C4-2B (cell line): ENCODE results near the gene LRRC42.
"Not testable (repeated sequence)": the region's sequence is repeated elsewhere in the genome, so short reads cannot be mapped to it uniquely, and the experiment has no call there.

Experiments
- H3K27ac ChIP-seq: fragments of 450-650 bp; 2 replicates; pipeline ENCODE4 v1.5.1; 2017
- ZFX ChIP-seq: fragments of 450-650 bp; IDR thresholded peaks from 2 replicates; pipeline ENCODE4 v1.6.1; 2017
- TF ChIP-seq, protein P1 (sequence below): fragments of 450-650 bp; conservative IDR thresholded peaks from 2 replicates; pipeline ENCODE4 v1.5.1; 2017; ENCODE audit warnings: mild to moderate bottlenecking

The LRRC42 gene

GRCh38 chr1:54001591-54001990 lies 55.4 kb downstream of the LRRC42 start:
- H3K27ac ChIP-seq = peak overlapping the region; percentile 62
- TF ChIP-seq, protein P1, sequence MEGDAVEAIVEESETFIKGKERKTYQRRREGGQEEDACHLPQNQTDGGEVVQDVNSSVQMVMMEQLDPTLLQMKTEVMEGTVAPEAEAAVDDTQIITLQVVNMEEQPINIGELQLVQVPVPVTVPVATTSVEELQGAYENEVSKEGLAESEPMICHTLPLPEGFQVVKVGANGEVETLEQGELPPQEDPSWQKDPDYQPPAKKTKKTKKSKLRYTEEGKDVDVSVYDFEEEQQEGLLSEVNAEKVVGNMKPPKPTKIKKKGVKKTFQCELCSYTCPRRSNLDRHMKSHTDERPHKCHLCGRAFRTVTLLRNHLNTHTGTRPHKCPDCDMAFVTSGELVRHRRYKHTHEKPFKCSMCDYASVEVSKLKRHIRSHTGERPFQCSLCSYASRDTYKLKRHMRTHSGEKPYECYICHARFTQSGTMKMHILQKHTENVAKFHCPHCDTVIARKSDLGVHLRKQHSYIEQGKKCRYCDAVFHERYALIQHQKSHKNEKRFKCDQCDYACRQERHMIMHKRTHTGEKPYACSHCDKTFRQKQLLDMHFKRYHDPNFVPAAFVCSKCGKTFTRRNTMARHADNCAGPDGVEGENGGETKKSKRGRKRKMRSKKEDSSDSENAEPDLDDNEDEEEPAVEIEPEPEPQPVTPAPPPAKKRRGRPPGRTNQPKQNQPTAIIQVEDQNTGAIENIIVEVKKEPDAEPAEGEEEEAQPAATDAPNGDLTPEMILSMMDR = no peak
- TF ChIP-seq ZFX = no peak

GRCh38 chr1:54002544-54003248 lies 56.5 kb downstream of the LRRC42 start:
- TF ChIP-seq, protein P1 = no peak
- TF ChIP-seq ZFX = no peak
- H3K27ac ChIP-seq = peak overlapping the region; percentile 62

DNA sequence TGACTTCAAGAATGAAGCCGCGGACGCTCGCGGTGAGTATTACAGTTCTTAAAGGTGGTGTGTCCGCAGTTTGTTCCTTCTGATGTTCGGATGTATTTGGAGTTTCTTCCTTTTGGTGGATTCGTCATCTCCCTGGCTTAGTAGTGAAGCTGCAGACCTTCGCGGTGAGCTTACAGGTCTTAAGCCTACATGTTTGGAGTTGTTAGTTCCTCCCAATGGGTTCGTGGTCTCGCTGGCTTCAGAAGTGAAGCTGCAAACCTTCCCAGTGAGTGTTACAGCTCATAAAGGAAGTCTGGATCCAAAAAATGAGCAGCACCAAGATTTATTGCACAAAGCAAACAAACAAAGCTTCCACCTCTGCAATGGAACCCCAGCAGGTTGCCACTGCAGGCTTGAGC lies 57.1 kb downstream of the LRRC42 start:
- H3K27ac ChIP-seq = no peak overlapping the region
- TF ChIP-seq, protein P1 = no peak
- no peak for TF ChIP-seq ZFX

DNA sequence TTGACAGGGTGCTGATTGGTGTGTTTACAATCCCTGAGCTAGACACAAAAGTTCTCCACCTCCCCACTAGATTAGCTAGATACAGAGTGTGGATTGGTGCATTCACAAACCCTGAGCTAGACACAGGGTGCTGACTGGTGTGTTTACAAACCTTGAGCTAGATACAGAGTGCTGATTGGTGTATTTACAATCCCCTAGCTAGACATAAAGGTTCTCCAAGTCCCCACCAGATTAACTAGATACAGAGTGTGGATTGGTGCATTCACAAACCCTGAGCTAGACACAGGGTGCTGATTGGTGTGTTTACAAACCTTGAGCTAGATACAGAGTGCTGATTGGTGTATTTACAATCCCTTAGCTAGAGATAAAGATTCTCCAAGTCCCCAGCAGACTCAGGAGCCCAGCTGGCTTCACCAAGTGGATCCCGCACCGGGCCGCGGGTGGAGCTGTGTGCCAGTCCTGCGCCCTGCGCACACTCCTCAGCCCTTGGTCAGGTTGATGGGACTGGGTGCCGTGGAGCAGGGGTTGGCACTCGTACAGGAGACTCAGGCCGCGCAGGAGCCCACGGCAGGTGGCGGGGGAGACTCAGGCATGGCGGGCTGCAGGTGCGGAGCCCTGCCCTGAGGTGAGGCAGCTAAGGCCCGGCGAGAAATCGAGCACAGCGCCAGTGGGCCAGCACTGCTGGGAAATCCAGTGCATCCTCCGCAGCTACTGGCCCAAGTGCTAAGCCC lies 57.8 kb downstream of the LRRC42 start:
- H3K27ac ChIP-seq = not testable (repeated sequence)

GRCh38 chr1:54004481-54005049 lies 58.4 kb downstream of the LRRC42 start:
- no peak for TF ChIP-seq ZFX
- TF ChIP-seq, protein P1 = no peak
- no peak overlapping the region for H3K27ac ChIP-seq

GRCh38 chr1:54006508-54006907 lies 60.4 kb downstream of the LRRC42 start:
- TF ChIP-seq ZFX = no peak
- TF ChIP-seq, protein P1 = no peak
- H3K27ac ChIP-seq = no peak overlapping the region

- no peak for TF ChIP-seq ZFX
- TF ChIP-seq, protein P1 = no peak
- H3K27ac ChIP-seq = no peak overlapping the region
These were observed 61.5 kb downstream of the LRRC42 start for GRCh38 chr1:54007613-54008012.

- TF ChIP-seq, protein P1 = no peak
- no peak for TF ChIP-seq ZFX
- no peak overlapping the region for H3K27ac ChIP-seq
These were observed 62.7 kb downstream of the LRRC42 start for GRCh38 chr1:54008876-54009275.
